GM19328 (cell line): Measurements from ENCODE around the gene MRPS25.
"Not testable (repeated sequence)": the region's sequence is repeated elsewhere in the genome, so short reads cannot be mapped to it uniquely, and the experiment has no call there.

Experiments used
- ATAC-seq: cut with Tn5 transposase; IDR thresholded peaks from one replicate; pipeline ENCODE4 v1.9.1; 2021; ENCODE audit warnings: mild to moderate bottlenecking, moderate library complexity; ENCODE audit not compliant: unreplicated experiment

MRPS25 gene

DNA sequence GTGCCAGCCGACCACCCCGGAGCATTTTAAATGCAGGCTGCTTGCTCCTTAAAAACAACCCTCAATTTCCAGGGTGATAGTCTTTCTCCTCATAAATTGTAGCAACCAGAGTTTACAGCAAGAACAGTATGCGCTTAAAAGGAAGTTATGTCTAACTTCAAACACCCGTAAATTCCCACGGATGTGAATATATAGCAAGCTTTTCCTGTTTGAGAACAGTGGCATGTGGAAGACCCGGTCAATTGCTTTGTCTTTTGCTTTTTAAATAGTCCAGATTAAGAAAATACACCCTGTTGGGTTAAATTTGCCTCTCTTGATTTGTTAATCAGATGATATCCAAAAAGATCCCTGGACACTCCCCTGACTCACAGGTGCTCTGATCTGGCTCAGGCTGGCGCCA, 20.8 kb downstream of the MRPS25 start:
- no peak for ATAC-seq

DNA sequence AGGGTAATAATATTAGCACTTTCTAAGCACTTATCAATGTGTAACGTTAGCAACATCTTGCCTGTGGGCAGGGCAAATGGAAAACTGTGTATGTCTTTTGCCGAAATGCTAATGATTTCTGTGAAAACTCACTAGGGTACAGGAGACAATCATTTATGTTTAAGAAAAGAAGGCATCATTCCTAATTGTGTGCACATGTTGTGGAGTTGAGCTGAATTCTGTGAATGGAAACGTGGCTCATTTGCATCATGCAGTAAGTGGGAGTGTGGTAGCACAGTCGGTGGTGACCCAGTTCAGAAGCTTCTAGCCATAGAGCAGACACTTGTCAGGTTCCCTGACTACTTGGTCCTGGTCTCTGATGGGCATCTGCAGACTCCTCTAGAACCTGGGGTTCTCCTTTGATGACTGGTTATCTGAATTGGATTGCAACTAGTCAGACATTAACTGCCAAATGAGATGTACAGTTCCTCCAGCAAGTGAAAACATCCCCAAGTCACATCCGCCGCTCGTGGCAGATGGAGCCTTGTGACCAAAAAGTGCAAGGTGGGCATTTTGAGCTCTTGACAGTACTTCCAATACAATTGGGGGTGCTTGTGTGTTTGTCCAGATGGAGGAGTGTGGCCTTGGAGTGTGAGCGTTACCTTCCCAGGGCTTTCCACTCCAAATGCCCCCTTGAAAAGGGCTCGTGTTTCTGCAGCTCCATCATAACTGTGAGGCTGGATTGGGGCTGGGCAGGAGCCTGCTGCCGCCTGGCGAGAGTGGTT, 21.5 kb downstream of the MRPS25 start:
- ATAC-seq, result no peak

DNA sequence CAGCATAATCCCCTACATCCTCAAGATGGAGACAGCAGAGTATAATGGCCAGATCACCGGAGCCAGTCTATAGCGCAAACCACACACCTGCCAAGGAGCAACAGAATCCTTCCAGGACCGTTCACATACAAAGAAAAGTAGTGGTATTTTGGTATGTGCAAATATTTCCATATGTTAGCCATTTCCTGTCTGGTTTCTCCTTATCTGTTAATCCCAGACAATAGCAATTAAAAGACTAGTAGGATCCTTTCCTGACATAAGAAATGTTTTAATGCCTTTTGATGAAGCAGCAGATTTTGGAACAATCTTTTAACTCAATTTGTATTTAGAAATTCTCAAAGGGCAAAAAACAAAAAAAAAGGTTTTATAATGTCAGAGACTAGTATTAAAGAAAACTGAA, 22.2 kb downstream of the MRPS25 start:
- no peak for ATAC-seq

DNA sequence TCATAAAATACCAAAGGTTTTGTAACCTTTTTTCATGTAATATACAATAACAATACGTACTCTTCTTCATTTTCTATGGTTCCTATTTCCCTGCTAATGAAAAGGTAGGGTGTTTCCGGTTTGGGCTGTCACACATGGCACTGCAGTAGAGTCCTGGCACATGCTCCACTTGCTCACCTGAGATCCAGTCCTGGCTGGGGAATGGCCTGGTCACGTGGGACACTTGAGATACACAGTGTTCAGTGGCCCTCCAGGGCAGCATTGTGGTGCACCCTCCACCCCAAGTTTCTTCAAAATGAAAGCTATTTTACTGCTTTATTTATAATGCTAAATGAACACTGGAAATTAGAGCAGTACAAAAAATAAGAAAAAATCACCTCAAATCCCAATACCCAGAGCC, 23.2 kb downstream of the MRPS25 start:
- no peak for ATAC-seq

GRCh38 chr3:15040844-15041243, 24.3 kb downstream of the MRPS25 start:
- no peak for ATAC-seq

- no peak for ATAC-seq
These were observed 26.8 kb downstream of the MRPS25 start for GRCh38 chr3:15038306-15038705.

- no peak for ATAC-seq
These were observed 32.0 kb downstream of the MRPS25 start for GRCh38 chr3:15033103-15033502.

DNA sequence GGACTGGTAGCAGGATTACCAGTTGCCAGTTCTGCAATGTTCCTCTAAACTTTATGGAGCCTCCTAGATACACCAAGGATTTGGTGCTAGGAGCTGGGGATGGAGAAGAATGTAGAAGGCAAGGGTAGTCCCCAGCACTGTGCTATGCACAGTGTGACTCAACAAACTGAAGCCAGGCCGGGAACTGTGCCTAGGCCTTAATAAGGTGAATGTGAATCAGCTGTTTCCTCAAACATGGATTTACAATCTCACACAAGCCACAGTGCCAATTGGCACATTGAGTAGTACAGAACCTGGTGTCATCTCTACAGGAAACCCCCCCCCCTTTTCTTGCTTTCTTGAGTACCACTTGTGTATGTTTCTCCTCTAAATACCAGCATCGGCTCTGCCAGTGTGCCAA, 32.5 kb downstream of the MRPS25 start:
- no peak for ATAC-seq

DNA sequence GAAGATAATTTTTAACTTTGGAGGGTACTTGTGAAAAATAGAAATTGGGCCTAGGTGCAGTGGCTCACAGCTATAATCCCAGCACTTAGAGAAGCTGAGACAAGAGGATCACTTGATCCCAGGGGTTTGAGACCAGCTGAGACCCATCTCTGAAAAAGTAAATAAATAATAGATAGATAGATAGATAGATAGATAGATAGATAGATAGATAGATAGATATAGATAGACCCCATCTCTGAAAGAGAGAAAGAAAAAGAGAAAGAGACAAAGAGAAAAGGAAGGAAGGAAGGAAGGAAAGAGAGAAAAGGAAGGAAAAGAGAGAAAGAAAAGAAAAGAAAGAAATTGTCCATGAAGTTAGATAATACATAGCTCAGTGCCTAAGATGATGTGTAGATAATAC, 35.5 kb downstream of the MRPS25 start:
- no peak for ATAC-seq

GRCh38 chr3:15023719-15024118, 41.4 kb downstream of the MRPS25 start:
- no peak for ATAC-seq

DNA sequence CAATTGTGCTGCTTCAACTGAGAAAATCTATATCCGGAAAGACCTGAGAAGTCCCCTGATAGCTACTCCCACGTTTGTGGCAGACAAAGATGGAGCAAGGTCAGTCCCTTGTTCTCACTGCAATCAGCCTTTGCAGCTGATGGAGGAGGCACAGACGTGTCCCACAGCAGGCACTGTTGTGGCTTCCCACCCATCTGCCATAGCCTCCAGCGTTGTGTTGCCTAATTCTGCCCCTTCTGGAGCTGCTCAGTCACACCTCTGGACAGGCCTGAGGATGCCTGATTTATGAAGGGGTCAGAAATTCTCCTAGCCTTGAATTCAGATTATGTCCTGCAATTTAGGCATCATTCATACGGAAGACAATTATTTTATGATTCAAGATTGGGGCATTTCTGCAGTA, 41.9 kb downstream of the MRPS25 start:
- no peak for ATAC-seq

DNA sequence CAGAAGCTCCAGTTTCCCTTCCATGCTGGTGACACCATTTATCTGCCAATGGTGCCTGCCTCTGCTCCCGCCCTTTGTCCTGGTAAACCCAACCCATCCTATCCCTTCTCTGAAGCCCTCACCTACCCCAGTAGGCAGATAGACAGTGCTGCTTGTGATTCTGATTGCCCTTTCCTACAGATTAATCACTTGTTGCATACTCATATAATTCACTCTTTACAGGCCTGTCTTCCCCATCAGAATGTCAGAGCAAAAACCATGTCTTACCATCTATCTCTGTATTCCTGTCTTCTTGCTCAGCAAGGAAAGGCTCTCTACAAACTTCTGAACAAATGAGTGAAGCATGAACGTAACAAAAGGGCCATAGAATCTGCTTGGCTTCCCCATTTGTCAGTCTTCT, 47.9 kb downstream of the MRPS25 start:
- no peak for ATAC-seq

- no peak for ATAC-seq
These were observed 49.7 kb downstream of the MRPS25 start for GRCh38 chr3:15015456-15015855.

DNA sequence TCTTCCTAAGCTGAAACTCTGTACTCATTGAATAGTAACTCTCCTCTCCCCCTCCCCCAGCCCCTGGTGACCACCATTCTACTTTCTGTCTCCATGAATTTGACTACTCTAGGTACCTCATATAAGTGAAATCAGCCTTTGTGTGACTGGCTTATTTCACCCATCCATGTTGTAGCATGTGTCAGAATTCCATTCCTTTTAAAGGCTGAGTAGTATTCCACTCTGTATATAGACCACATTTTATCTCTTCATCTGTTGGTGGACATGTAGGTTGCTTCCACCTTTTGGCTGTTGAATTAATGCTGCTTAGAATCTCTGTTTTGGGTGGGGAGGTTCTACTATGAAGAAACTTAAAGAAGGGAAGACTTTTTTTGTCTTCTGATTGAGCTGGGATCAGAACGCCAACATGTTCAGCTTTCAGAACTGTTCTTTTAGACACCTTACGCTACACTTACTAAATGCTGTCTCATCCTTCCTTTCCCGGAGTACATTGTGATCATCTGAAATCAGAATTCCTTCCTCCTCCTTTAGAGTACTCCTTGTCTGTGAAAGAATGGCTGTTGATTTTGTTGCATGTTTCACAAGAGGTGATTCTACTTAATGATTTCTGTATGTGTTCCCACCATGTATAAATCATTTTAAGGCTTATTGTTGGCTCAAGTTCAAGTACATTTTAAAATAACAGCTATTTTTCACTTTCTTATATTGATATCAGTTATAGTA, 50.3 kb downstream of the MRPS25 start:
- no peak for ATAC-seq

DNA sequence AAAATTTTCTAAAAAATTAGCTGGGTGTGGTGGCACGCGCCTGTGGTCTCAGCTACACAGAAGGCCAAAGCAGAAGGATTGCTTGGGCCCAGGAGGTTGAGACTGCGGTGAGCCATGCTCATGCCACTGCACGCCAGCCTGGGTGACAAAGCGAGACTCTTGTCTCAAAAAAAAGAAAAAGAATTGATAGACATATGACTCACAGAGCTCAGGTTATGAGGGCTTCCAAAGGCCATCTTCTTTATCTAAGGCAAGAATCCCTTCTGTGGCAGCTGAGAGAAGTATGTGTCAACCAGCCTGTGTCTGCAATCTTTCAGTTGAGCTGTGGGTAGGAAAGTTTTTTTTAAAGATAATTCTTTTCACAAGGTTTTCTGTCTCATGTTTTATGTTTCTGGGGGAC, 53.9 kb downstream of the MRPS25 start:
- no peak for ATAC-seq

- no peak for ATAC-seq
These were observed 54.5 kb downstream of the MRPS25 start for GRCh38 chr3:15010664-15011063.

GRCh38 chr3:15009167-15009566, 55.9 kb downstream of the MRPS25 start:
- no peak for ATAC-seq

GRCh38 chr3:15007681-15008141, 57.4 kb downstream of the MRPS25 start:
- ATAC-seq, result no peak

DNA sequence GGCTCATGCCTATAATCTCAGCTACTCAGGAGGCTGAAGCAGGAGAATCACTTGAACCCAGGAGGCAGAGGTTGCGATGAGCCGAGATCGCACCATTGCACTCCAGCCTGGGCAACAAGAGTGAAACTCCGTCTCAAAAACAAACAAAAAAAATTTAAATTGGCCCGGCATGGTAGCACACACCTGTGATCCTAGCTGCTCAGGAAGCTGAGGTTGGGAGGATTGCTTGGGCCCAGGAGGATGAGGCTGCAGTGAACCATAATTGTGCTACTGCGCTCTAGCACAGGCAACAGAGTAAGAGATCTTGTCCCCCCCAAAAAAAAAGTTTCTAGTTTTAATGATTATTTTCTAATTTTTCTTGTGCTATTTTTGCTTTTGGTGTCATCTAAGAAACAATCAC, 65.9 kb downstream of the MRPS25 start:
- not testable (repeated sequence) for ATAC-seq
